NCI-H2081 treated with DMSO at 0.1 percent for 48 hours (cell line): Measurements from ENCODE around the gene TWIST1.

Source experiments
- DNase-seq: peaks from one replicate; lab custom pipeline; 2025; lab: John Stamatoyannopoulos, UW

Gene TWIST1

DNA sequence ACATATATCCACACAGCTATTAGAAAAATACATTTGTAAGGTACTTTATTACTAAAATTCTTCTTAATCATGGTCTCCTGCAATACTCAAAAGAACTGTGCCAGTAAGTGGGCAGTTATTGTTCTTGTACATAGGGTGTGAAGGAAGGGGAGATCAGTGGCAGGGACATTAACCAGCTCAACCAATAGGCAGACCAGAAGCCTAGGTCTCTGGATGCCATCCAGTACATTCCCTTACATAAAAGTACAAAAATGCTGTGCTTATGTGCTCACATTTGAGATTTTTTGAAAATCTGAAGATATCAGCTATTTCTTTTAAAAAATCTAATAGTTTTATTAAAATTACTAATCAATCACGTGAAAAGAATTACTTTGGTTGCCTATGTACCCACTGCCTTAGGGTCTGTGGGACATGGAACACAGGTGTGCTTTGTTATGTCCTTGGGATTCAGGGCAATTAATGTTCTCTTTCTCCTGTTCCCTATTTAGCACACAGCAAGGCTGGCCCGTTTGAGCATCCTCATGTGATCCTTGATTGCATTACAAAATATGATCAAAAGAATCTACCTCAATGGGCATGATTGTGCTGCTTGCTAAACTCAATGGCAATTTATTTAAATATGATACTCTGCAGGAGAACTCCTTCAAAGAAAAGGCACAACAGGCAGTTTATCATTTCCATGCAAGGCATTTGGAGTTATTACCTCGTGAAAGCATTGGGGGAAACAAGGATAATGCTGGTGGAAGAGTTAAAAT is 22.7 kb downstream of the TWIST1 start:
- DNase-seq = no peak

DNA sequence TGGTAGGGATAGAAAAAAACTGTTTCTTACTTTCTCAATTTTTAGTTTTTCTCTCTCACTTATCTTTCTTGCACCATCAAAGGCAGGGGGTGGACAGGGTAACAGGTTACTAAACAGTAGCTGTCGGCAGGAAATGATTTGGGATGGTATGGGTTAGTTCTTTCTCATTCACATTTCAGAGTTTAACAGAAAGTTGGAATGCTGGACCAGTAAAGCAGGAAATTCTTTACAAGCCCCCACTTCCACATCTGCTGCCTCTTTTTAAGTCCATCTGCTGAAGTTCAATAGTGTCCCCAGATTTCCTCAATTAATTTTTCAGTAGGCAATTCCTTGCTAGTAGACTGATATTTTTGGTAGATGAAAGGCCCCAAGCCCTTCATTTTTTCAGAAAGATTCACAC is 23.3 kb downstream of the TWIST1 start:
- DNase-seq = no peak

DNA sequence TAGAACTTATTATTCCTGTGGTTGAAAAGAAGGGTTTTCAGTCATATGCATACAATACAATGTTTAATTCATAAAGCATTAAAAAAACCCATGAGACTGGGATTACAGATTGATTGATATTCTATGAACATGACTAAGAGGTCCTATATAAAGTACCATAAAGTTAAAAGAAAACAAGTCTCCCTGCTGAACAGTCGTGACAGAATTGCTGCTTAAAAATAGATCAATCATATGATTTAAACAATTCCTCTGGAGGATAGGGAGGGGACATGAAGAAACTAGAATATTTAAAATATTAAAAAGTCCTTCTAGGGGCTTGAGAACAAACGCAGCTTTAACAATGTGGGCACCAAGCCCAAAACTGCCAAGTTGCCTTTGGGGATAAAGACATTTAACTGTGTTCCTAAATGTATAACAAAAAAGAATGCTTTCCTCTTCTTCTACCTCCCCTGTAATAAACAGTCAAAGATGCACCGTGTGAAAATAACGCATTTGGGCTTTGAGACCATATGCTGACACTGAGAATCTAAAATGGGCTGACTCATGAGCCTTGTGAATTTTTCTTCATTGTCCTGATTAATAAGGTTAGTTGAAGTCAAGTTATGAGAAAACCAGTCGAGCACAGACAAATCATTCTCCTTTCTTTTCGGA is 25.8 kb downstream of the TWIST1 start:
- no peak for DNase-seq

DNA sequence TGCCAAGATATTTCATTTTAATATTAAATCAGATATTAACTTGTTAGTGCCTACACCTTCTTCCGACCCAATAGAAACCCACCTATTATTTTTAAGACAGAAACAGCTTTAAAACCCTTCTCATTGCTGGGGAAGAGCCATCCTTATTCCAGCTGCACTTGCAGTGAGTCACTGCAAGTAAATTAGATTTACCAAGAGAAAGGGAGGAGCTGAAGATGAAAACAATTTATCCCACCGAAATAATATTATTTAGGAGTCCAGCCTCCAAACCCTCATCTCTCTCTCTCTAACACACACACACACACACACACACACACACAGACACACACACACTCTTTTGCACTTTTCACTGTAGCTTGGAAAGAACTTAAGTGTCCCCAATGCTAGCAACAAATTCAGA is 26.9 kb downstream of the TWIST1 start:
- no peak for DNase-seq

DNA sequence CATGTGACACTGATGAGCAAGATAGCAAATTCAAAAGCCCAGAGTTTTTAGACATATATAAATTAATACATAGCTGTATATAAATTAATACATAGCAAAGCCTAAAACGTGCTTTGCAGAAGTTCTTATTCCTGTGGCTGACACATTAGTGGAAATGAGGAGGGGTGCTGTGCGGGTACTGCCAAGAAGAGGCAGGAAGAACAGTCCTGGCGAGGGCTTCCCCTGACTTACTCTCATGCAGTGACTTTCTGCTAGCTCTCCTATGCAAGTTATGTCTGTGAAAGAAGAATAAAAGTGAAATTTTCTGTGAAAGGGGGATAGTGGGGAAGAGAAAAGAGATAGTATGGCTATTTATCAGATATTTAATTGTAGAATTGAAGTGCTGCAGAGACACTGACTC is 27.6 kb downstream of the TWIST1 start:
- DNase-seq = no peak

DNA sequence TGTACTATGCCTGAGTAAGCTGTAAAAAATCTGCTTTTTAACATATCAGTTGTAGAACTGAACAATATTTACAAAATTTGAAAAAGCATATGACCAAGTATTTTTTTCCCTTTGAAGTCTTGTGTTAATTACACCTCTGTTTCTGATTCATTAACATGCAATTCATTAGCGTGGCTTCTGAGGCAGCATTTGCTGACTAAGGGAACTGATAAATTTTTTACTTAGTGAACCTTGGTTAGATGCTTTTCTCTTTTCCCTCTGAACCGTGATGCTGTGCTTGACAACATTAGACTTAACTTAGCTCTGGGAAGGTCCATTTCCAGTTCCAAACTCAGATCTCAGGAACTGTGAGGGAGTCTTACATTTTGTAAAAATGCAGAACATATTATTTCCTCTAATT is 28.1 kb downstream of the TWIST1 start:
- DNase-seq = no peak

DNA sequence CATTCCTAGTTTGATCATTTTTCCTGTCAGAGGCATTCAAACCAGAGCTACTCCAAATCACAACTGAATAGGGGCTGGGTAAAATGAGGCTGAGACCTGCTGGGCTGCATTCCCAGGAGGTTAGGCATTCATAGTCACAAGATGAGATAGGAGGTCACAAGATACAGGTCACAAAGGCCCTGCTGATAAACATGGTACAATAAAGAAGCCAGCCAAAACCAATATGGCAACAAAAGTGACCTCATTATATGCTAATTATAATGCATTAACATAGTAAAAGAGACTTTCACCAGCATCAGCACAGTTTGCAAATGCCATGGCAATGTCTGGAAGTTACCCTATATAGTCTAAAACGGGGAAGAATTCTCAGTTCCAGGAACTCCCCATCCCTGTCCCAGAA is 37.3 kb downstream of the TWIST1 start:
- no peak for DNase-seq

DNA sequence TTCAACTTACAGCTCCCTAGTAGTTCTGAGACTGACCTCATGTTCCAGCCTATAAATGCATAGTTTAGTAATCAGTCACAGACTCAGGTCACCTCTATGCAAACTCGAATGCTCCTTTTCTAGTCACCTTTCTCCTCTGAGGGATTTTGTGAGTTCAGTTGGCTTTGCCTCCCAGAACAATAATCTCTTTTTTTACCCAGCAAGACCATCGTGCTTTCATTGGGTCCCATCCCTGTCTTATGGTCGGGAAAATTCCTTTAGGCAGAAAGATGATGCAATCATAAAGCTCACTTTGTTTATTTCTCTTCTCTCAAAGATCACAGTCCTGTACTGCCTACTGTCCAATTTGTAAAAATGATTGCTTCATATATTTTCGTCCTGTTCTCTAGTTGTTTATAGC is 38.4 kb downstream of the TWIST1 start:
- DNase-seq = no peak

DNA sequence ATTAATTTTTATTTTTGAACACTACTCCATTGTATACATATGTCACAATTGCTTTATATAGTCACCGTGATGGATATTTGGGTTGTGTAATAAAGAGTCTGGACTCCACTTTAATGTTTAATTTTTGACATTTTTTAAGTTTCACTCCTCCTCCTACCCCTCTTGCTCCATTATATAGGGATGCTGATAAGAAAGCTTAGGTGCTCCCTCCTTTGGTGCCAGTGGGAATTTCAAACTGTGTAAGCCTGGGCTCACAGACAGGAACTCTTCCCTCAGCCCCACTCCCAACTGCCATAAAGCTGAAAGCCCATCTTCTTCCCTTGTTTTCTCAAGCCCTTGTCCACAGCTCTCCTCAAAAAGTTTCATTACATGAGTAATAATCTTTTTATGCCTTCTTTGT is 47.6 kb downstream of the TWIST1 start:
- DNase-seq = no peak

DNA sequence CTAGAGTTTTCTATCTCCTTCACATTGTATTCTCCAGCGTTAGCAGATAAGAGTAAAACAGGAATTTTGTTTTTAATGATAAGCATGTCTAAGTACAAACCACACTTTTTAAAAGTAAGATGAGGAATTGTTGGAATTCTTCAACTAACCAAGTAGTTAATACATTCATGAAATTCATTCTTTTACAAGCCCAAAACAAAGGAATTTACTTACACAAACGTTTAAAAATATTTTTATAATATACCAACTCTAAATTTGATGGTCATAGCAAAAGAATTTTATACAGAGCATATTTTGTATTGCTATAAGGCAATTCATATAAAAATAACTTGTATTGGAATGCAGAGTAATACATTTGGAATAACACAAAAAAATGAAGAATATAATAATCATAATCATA is 51.3 kb downstream of the TWIST1 start:
- no peak for DNase-seq
